Astrocyte (in vitro differentiated cells and primary cell): ENCODE results near the gene LPCAT3. TPM values are rescaled to one million over a fixed set of nuclear protein-coding genes. Genes with fewer than 3 reads are reported as not detected.
A peak's percentile ranks its signal among the peaks of the same experiment; 100 is the strongest.

Source experiments
- DNase-seq: peaks from one replicate; pipeline ENCODE4 v3.0.0-alpha.2; 2010; ENCODE audit warnings: low read depth
- FAIRE-seq: peaks from 2 replicates; lab custom pipeline; 2011; peaks lifted over from hg19 to GRCh38; lab: Jason Lieb, UNC
- H2AFZ ChIP-seq: 2 replicates; pipeline ENCODE4 v1.6.0; 2012; ENCODE audit warnings: low read depth, low read length, inconsistent platforms
- H3K27ac ChIP-seq: 2 replicates; pipeline ENCODE4 v1.5.1; 2011; ENCODE audit warnings: low read depth, low read length, inconsistent platforms
- H3K27me3 ChIP-seq: 2 replicates; pipeline ENCODE4 v1.6.0; 2011; ENCODE audit warnings: low read length, inconsistent platforms; ENCODE audit not compliant: insufficient read depth
- H3K36me3 ChIP-seq: 2 replicates; pipeline ENCODE4 v1.5.1; 2011; ENCODE audit warnings: low read length, inconsistent platforms; ENCODE audit not compliant: insufficient read depth
- H3K4me1 ChIP-seq: 2 replicates; pipeline ENCODE4 v1.5.1; 2011; ENCODE audit warnings: low read length, inconsistent platforms; ENCODE audit not compliant: insufficient read depth
- H3K4me2 ChIP-seq: 2 replicates; pipeline ENCODE4 v1.6.0; 2012; ENCODE audit warnings: low read length, inconsistent platforms
- H3K4me3 ChIP-seq: 2 replicates; pipeline ENCODE4 v1.5.1; 2011; ENCODE audit warnings: low read depth, mild to moderate bottlenecking, low read length, inconsistent platforms; ENCODE audit not compliant: insufficient read depth
- H3K79me2 ChIP-seq: 2 replicates; pipeline ENCODE4 v1.6.0; 2012; ENCODE audit warnings: mild to moderate bottlenecking, low read length, inconsistent platforms; ENCODE audit not compliant: insufficient read depth
- H3K9ac ChIP-seq: 2 replicates; pipeline ENCODE4 v1.6.0; 2012; ENCODE audit warnings: mild to moderate bottlenecking, low read length, inconsistent platforms
- H3K9me3 ChIP-seq: 2 replicates; pipeline ENCODE4 v1.5.1; 2012; ENCODE audit warnings: low read depth, mild to moderate bottlenecking, low read length, inconsistent platforms; ENCODE audit not compliant: insufficient read depth
- H4K20me1 ChIP-seq: 2 replicates; pipeline ENCODE4 v1.6.0; 2012; ENCODE audit warnings: low read length, inconsistent platforms; ENCODE audit not compliant: insufficient read depth
- H3K27ac Mint-ChIP-seq: one replicate; pipeline ENCODE4 v1.8.0; 2021; ENCODE audit warnings: mild to moderate bottlenecking, mixed read lengths; ENCODE audit not compliant: unreplicated experiment
- H3K27me3 Mint-ChIP-seq: one replicate; pipeline ENCODE4 v1.8.0; 2021; ENCODE audit warnings: low read depth, mixed read lengths; ENCODE audit not compliant: unreplicated experiment
- H3K36me3 Mint-ChIP-seq: one replicate; pipeline ENCODE4 v1.8.0; 2021; ENCODE audit warnings: low read depth, mixed read lengths; ENCODE audit not compliant: unreplicated experiment
- H3K4me1 Mint-ChIP-seq: one replicate; pipeline ENCODE4 v1.8.0; 2021; ENCODE audit warnings: low read depth, mixed read lengths; ENCODE audit not compliant: unreplicated experiment
- H3K4me3 Mint-ChIP-seq: one replicate; pipeline ENCODE4 v1.8.0; 2021; ENCODE audit warnings: mild to moderate bottlenecking, moderate library complexity, mixed read lengths; ENCODE audit not compliant: unreplicated experiment
- H3K9me3 Mint-ChIP-seq: one replicate; pipeline ENCODE4 v1.8.0; 2021; ENCODE audit warnings: mild to moderate bottlenecking, mixed read lengths; ENCODE audit not compliant: unreplicated experiment
- CTCF ChIP-seq: IDR thresholded peaks from 2 replicates; pipeline ENCODE4 v1.5.1; 2011; ENCODE audit warnings: low read depth, mild to moderate bottlenecking, inconsistent platforms, low read length, moderate library complexity; ENCODE audit not compliant: insufficient read depth
- EZH2 ChIP-seq: IDR thresholded peaks from 2 replicates; pipeline ENCODE4 v1.6.1; 2012; ENCODE audit warnings: mild to moderate bottlenecking, low read length, inconsistent platforms; ENCODE audit not compliant: insufficient read depth
- total RNA-seq: library from RNA; stranded (reverse); gene quantifications from 2 replicates; pipeline ENCODE4 v1.2.1, GENCODE V29; 2021

The LPCAT3 gene
- total RNA-seq, 1 donor from 2014 or later, result 26.2 TPM

GRCh38 chr12:7016958-7017571 lies 1.2 kb downstream of the LPCAT3 start:
- Histone ChIP-seq H3K4me2 (peak overlapping the region; percentile 96), H3K9me3 (no peaks in the 10 kb centered on the region), H3K36me3 (peaks cover 3% of the 10 kb centered on the region), H3K79me2 (peaks cover 3% of the 10 kb centered on the region), H3K9ac (peak overlapping the region; percentile 82), H3K4me1 (no peaks in the 10 kb centered on the region), H2AFZ (no peak overlapping the region), H3K27ac (no peak overlapping the region), H3K27me3 (no peaks in the 10 kb centered on the region), H3K4me3 (peak overlapping the region; percentile 90), H4K20me1 (peaks cover 7% of the 10 kb centered on the region)
- Mint-ChIP-seq H3K27ac (no peak overlapping the region), H3K9me3 (no peaks in the 10 kb centered on the region), H3K4me1 (peaks cover 3% of the 10 kb centered on the region), H3K27me3 (no peaks in the 10 kb centered on the region), H3K36me3 (peaks cover 2% of the 10 kb centered on the region), H3K4me3 (peak overlapping the region; percentile 93)
- DNase-seq (no peak), FAIRE-seq (no peak)
- TF ChIP-seq CTCF, result no peak
- TF ChIP-seq EZH2, result no peak

- no peak overlapping the region for H3K27ac Mint-ChIP-seq
- Histone ChIP-seq H4K20me1 (peaks cover 7% of the 10 kb centered on the region), H2AFZ (no peak overlapping the region), H3K27me3 (no peaks in the 10 kb centered on the region), H3K4me2 (no peak overlapping the region), H3K9me3 (no peaks in the 10 kb centered on the region), H3K79me2 (peaks cover 3% of the 10 kb centered on the region), H3K36me3 (peaks cover 3% of the 10 kb centered on the region), H3K4me1 (no peaks in the 10 kb centered on the region), H3K4me3 (no peak overlapping the region), H3K27ac (no peak overlapping the region), H3K9ac (no peak overlapping the region)
- H3K36me3 Mint-ChIP-seq, result peaks cover 2% of the 10 kb centered on the region
- no peaks in the 10 kb centered on the region for H3K27me3 Mint-ChIP-seq
- DNase-seq (no peak), FAIRE-seq (no peak)
- H3K4me1 Mint-ChIP-seq, result peaks cover 3% of the 10 kb centered on the region
- H3K4me3 Mint-ChIP-seq, result no peak overlapping the region
- no peaks in the 10 kb centered on the region for H3K9me3 Mint-ChIP-seq
- TF ChIP-seq EZH2, result no peak
These were observed 2.5 kb downstream of the LPCAT3 start for GRCh38 chr12:7015555-7016370.

GRCh38 chr12:7013101-7013500 lies 5.2 kb downstream of the LPCAT3 start:
- Histone ChIP-seq H3K9me3 (no peaks in the 10 kb centered on the region), H3K4me1 (no peaks in the 10 kb centered on the region), H2AFZ (no peak overlapping the region), H4K20me1 (peaks cover 7% of the 10 kb centered on the region), H3K27me3 (no peaks in the 10 kb centered on the region), H3K79me2 (peaks cover 3% of the 10 kb centered on the region), H3K36me3 (peaks cover 5% of the 10 kb centered on the region), H3K9ac (no peak overlapping the region), H3K4me2 (no peak overlapping the region), H3K4me3 (no peak overlapping the region), H3K27ac (no peak overlapping the region)
- DNase-seq (no peak), FAIRE-seq (no peak)
- Mint-ChIP-seq H3K9me3 (no peaks in the 10 kb centered on the region), H3K27me3 (no peaks in the 10 kb centered on the region), H3K36me3 (peaks cover 2% of the 10 kb centered on the region), H3K27ac (no peak overlapping the region), H3K4me3 (no peak overlapping the region), H3K4me1 (peaks cover 3% of the 10 kb centered on the region)
- TF ChIP-seq CTCF, result no peak
- no peak for TF ChIP-seq EZH2
